Fibroblast of lung (primary cell): Measurements from ENCODE around the gene HIVEP3.

Source experiments
- CTCF ChIP-seq, 2 donors: IDR thresholded peaks in 1 of 2; conservative IDR thresholded peaks in 1 of 2; 1 replicate in 1 of 2; 2 replicates in 1 of 2; pipeline ENCODE4 v1.5.1; 2011 to 2012; ENCODE audit warnings: low read length in 2 of 2, control low read depth in 1 of 2, inconsistent platforms in 1 of 2, low read depth in 1 of 2, mild to moderate bottlenecking in 1 of 2
- EZH2 ChIP-seq: IDR thresholded peaks from 2 replicates; pipeline ENCODE4 v1.5.1; 2012; ENCODE audit warnings: low read length, control low read depth, mild to moderate bottlenecking; ENCODE audit errors: missing control alignments

- TF ChIP-seq CTCF (conservative IDR thresholded peaks at IDR 0.05 in 1 of 2, IDR thresholded peaks at IDR 0.05 in 1 of 2; ENCODE audit: low read depth in 1 of 2, low read length in 2 of 2), result no peak
- TF ChIP-seq EZH2, result no peak
These were observed 135.5 kb downstream of the HIVEP3 start for GRCh38 chr1:41783189-41783639.
